ENCODE data around the gene NFATC4. TPM values are rescaled to one million over a fixed set of nuclear protein-coding genes. Genes with fewer than 3 reads are reported as not detected.
"Not testable (repeated sequence)": the region's sequence is repeated elsewhere in the genome, so short reads cannot be mapped to it uniquely, and the experiment has no call there.

NFATC4 gene
- total and polyA plus RNA-seq, 8 donors, result 3.3 to 97.9 (median 12.7) TPM

GRCh38 chr14:24384169-24384568, 16.2 kb downstream of the NFATC4 start:
- no peak for ATAC-seq
- Histone ChIP-seq H3K27ac (no peak overlapping the region), H3K27me3 (no peaks in the 10 kb centered on the region), H3K4me3 (no peak overlapping the region), H3K4me1 (no peaks in the 10 kb centered on the region), H3K9me3 (no peaks in the 10 kb centered on the region), H3K36me3 (no peaks in the 10 kb centered on the region)
- intact Hi-C loops (cut with DNase I), result no loop called here
- no peak for FAIRE-seq
- DNase-seq, result no peak
- WGBS, 2 donors, result 84 to 89% methylated on average over 4 of the region's 4 CpGs
- no peak for TF ChIP-seq CTCF (IDR thresholded peaks at IDR 0.05)

DNA sequence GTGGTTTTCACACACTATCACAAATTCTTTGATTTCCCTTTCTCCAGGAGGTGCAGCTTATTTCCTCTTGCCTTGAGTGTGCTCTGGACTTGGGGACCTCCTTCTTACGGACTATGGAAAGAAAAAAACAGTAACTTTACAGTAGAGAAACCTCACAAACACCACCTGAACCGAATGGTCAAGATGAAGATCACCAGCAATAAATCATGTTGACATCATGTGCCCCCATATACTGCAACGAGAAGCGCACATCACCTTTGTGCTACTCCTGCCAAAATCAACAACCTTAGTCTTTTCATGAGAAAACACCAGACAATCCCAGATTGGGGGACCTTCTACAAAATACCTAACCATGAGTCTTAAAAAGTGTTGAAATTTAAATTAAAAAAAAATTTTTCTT, 17.5 kb downstream of the NFATC4 start:
- Histone ChIP-seq H3K9me3 (no peaks in the 10 kb centered on the region), H3K4me3 (no peak overlapping the region), H3K36me3 (no peaks in the 10 kb centered on the region), H3K4me1 (no peaks in the 10 kb centered on the region), H3K27ac (no peak overlapping the region), H3K27me3 (no peaks in the 10 kb centered on the region)
- ATAC-seq, result no peak
- no peak for TF ChIP-seq CTCF (IDR thresholded peaks at IDR 0.05)
- FAIRE-seq, result no peak
- WGBS, 2 donors, result 74 to 76% methylated on average over 4 of the region's 4 CpGs
- DNase-seq, result no peak
- intact Hi-C loops (cut with DNase I), result no loop called here

DNA sequence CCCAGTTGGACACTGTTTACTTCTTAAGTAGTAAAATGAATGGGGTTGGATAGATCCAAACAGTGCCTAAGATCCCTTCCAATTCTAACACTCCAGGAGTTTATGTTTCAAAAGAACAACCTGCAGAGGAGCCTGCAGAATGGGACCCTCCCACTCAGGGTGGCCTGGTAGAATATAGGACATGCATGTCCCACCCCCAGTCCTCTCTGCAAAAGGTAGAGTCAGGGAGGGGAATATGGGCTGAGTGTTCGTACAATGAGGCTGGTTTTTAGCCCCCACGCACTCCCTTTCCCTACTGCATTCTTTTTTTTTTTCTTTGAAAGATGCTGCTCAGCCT, 19.0 kb downstream of the NFATC4 start:
- WGBS, 2 donors, result 88 to 93% methylated on average over 2 of the region's 2 CpGs
- H3K27me3 ChIP-seq, result no peaks in the 10 kb centered on the region

DNA sequence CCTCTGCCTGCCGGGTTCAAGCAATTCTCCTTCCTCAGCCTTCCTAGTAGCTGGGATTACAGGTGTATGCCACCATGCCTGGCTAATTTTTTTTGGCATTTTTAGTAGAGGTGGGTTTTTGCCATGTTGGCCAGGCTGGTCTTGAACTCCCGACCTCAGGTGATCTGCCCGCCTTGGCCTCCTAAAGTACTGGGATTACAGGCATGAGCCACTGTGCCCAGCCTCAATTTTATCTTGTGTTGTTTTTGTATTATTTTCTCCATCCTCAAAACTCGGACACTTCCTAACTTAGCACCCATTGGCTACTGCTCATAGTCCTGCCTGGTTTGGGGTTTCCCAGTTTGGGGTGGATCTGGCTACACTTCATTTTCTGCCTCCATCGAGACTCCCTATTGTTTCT, 19.6 kb downstream of the NFATC4 start:
- H3K9me3 ChIP-seq; ATAC-seq; H3K4me1 ChIP-seq; H3K27ac ChIP-seq; intact Hi-C loops (cut with DNase I); H3K27me3 ChIP-seq; H3K36me3 ChIP-seq; FAIRE-seq; DNase-seq; H3K4me3 ChIP-seq: not testable (repeated sequence)
- 73 to 88% methylated on average over 5 of the region's 5 CpGs for WGBS, 2 donors

More for the DNA sequence above, 19.0 kb downstream of the NFATC4 start:
- no peak overlapping the region for H3K27ac ChIP-seq
- H3K4me3 ChIP-seq, result no peak overlapping the region
- H3K36me3 ChIP-seq, result no peaks in the 10 kb centered on the region
- TF ChIP-seq CTCF (IDR thresholded peaks at IDR 0.05), result no peak
- ATAC-seq (no peak), DNase-seq (no peak), FAIRE-seq (no peak)
- H3K4me1 ChIP-seq, result no peaks in the 10 kb centered on the region
- intact Hi-C loops (cut with DNase I), result no loop called here
- H3K9me3 ChIP-seq, result no peaks in the 10 kb centered on the region

DNA sequence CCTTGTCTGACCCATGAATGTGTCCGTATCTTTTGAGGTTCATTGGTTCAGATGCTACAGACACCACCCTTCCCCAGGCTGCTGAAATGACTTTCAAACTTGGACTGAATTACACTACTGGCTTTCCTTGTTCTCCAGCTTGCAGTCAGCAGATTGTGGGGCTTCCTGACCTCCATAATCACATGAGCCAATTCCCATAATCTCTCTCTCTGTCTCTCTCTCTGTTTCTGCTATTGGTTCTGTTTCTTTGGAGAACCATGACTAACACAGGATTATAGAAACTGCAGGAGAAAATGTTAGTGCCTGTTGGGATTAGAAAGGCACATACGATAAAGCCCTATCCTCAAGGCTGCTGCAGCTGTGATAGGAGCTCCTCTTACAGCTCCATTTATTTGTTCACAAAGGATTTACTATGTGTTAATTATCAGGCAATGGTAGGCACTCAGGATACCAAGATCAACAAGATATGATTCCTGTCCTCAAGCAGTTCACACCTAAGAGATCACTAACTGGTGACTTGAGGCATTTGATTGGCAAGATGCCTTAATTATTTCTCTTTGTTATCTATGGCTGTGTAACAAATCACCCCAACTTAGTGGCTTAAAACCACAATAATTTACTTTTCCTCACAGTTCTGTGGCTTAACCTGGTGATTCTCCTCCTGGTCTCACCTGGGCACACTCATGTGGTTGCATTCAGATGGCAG, 20.6 kb downstream of the NFATC4 start:
- H3K36me3 ChIP-seq, result no peaks in the 10 kb centered on the region
- no peaks in the 10 kb centered on the region for H3K9me3 ChIP-seq
- FAIRE-seq (no peak), DNase-seq (no peak), ATAC-seq (no peak)
- no peak for TF ChIP-seq CTCF (IDR thresholded peaks at IDR 0.05)
- no peaks in the 10 kb centered on the region for H3K27me3 ChIP-seq
- intact Hi-C loops (cut with DNase I), result no loop called here
- no peak overlapping the region for H3K27ac ChIP-seq
- peaks cover 0 to 5% (median 0%) of the 10 kb centered on the region in 3 donors for H3K4me1 ChIP-seq
- H3K4me3 ChIP-seq, result no peak overlapping the region
- 69 to 71% methylated on average over 2 of the region's 2 CpGs for WGBS, 2 donors

All from pancreas (tissue), 10 donors.